Endothelial cell of umbilical vein (primary cell): ENCODE results near the gene GALR3.

Experiments used
- EZH2 ChIP-seq: IDR thresholded peaks from 2 replicates; pipeline ENCODE4 v1.6.1; 2012; ENCODE audit warnings: borderline replicate concordance, low read depth, mild to moderate bottlenecking, moderate library complexity, low read length, inconsistent platforms; ENCODE audit not compliant: severe bottlenecking
- GATA2 ChIP-seq: IDR thresholded peaks from 2 replicates; pipeline ENCODE4 v1.7.0; 2011; ENCODE audit warnings: low read depth, mild to moderate bottlenecking, moderate library complexity, mixed read lengths, low read length; ENCODE audit not compliant: insufficient read length, insufficient read depth
- POLR2A ChIP-seq: IDR thresholded peaks from 2 replicates; pipeline ENCODE4 v1.6.1; 2012; ENCODE audit warnings: low read depth, mild to moderate bottlenecking, control low read depth, low read length
- POLR2AphosphoS5 ChIP-seq: IDR thresholded peaks from 2 replicates; pipeline ENCODE4 v1.6.1; 2012; ENCODE audit warnings: low read depth, mild to moderate bottlenecking, control low read depth, low read length, moderate library complexity; ENCODE audit not compliant: insufficient read depth
- TF ChIP-seq, protein P1 (sequence below), 2 donors: IDR thresholded peaks; 1 replicate in 1 of 2; 2 replicates in 1 of 2; pipeline ENCODE4 v1.5.1; 2011; ENCODE audit warnings: low read length in 2 of 2, mild to moderate bottlenecking in 2 of 2, moderate library complexity in 2 of 2, control low read depth in 1 of 2, inconsistent platforms in 1 of 2, low read depth in 1 of 2; ENCODE audit not compliant: insufficient read depth in 1 of 2; ENCODE audit errors: extremely low read depth in 1 of 2
- TF ChIP-seq, protein P2 (sequence below): IDR thresholded peaks from 2 replicates; pipeline ENCODE4 v1.6.1; 2011; ENCODE audit not compliant: insufficient read depth, insufficient read length

DNA sequence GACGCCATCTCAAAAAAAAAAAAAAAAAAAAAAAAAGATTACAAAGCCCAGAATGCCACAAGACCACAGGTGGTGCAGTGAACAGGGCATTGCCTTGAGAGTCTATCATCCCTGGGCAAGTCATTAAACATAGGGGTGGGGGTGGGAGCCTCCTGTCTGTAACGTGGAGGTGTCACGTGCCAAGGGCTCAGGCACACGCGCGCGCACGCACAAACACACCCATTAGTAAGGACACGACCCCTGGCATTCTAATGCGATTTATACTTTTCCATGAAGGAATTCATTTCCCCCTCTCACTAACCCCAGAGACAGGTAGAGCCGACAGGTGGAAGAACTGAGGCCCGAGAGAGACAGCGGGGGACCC lies 21.3 kb upstream of the GALR3 start:
- TF ChIP-seq, protein P1, sequence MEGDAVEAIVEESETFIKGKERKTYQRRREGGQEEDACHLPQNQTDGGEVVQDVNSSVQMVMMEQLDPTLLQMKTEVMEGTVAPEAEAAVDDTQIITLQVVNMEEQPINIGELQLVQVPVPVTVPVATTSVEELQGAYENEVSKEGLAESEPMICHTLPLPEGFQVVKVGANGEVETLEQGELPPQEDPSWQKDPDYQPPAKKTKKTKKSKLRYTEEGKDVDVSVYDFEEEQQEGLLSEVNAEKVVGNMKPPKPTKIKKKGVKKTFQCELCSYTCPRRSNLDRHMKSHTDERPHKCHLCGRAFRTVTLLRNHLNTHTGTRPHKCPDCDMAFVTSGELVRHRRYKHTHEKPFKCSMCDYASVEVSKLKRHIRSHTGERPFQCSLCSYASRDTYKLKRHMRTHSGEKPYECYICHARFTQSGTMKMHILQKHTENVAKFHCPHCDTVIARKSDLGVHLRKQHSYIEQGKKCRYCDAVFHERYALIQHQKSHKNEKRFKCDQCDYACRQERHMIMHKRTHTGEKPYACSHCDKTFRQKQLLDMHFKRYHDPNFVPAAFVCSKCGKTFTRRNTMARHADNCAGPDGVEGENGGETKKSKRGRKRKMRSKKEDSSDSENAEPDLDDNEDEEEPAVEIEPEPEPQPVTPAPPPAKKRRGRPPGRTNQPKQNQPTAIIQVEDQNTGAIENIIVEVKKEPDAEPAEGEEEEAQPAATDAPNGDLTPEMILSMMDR (IDR thresholded peaks at IDR 0.05; ENCODE audit: extremely low read depth in 1 of 2, insufficient read depth in 1 of 2, low read depth in 1 of 2, low read length in 2 of 2): no peak
- TF ChIP-seq POLR2A: no peak
- TF ChIP-seq POLR2AphosphoS5: no peak
- no peak for TF ChIP-seq EZH2
- no peak for TF ChIP-seq GATA2
- TF ChIP-seq, protein P2, sequence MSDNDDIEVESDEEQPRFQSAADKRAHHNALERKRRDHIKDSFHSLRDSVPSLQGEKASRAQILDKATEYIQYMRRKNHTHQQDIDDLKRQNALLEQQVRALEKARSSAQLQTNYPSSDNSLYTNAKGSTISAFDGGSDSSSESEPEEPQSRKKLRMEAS: no peak
